Osteoblast (primary cell): Measurements from ENCODE around the gene FGD5. TPM values are rescaled to one million over a fixed set of nuclear protein-coding genes. Genes with fewer than 3 reads are reported as not detected.

ENCODE experiments used
- DNase-seq: peaks from one replicate; pipeline ENCODE4 v3.0.0; 2011; ENCODE audit warnings: low spot score, mixed read lengths; ENCODE audit not compliant: insufficient read length; ENCODE audit errors: missing footprints
- H2AFZ ChIP-seq: 2 replicates; pipeline ENCODE4 v1.6.0; 2011; ENCODE audit warnings: mild to moderate bottlenecking, low read length
- H3K27ac ChIP-seq: 2 replicates; pipeline ENCODE4 v1.5.1; 2011; ENCODE audit warnings: mild to moderate bottlenecking, low read depth, low read length, moderate library complexity
- H3K27me3 ChIP-seq: 2 replicates; pipeline ENCODE4 v1.6.0; 2012; ENCODE audit warnings: mild to moderate bottlenecking, control low read depth, inconsistent platforms, low read length, moderate library complexity; ENCODE audit not compliant: insufficient read depth
- H3K36me3 ChIP-seq: 2 replicates; pipeline ENCODE4 v1.5.1; 2011; ENCODE audit warnings: mild to moderate bottlenecking, low read length, control low read depth, moderate library complexity; ENCODE audit not compliant: insufficient read depth
- H3K4me1 ChIP-seq: 2 replicates; pipeline ENCODE4 v1.5.1; 2011; ENCODE audit warnings: mild to moderate bottlenecking, low read length, control low read depth, moderate library complexity; ENCODE audit not compliant: insufficient read depth
- H3K4me2 ChIP-seq: 2 replicates; pipeline ENCODE4 v1.6.0; 2011; ENCODE audit warnings: mild to moderate bottlenecking, low read length; ENCODE audit not compliant: insufficient read depth
- H3K4me3 ChIP-seq: fragments of 200-600 bp; sonication (generic); 3 replicates; pipeline ENCODE4 v1.5.1; 2012; ENCODE audit warnings: mild to moderate bottlenecking, low read length, inconsistent platforms; ENCODE audit not compliant: insufficient read depth
- H3K79me2 ChIP-seq: 2 replicates; pipeline ENCODE4 v1.6.0; 2012; ENCODE audit warnings: mild to moderate bottlenecking, low read length, control low read depth, inconsistent platforms; ENCODE audit not compliant: insufficient read depth
- H3K9me3 ChIP-seq: 2 replicates; pipeline ENCODE4 v1.5.1; 2011; ENCODE audit warnings: low read depth, low read length, control low read depth
- H4K20me1 ChIP-seq: 2 replicates; pipeline ENCODE4 v1.6.0; 2012; ENCODE audit warnings: mild to moderate bottlenecking, low read length, control low read depth; ENCODE audit not compliant: insufficient read depth
- total RNA-seq: library from RNA; depleted of rRNA; stranded (reverse); fragments of >200 nt; gene quantifications from 2 replicates; pipeline ENCODE4 v1.2.3, GENCODE V29; 2012
- TF ChIP-seq, protein P1 (sequence below): IDR thresholded peaks from 2 replicates; pipeline ENCODE4 v1.5.1; 2011; ENCODE audit warnings: mild to moderate bottlenecking, low read depth, low read length, moderate library complexity; ENCODE audit errors: extremely low read depth

FGD5 gene
- total RNA-seq, 1 donor, result under 0.01 TPM

DNA sequence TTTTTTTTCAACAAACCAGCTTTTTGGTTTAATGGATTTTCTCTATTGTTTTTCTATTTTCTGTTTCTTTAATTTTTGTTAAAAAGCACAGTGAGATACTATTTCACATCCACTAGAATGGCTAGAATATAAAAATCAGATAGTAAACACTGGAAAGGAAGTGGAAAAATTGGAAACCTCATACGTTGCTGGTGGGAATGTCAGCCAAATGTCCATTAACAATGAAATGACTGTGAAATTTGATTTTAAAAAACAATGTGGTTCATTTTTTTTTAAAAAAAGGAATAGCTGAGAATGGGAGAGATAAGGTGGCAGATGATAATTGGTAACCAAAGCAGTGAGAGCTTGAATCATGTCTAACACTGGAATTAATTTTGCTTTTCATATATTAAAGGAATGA is 148.5 kb downstream of the FGD5 start:
- TF ChIP-seq, protein P1, sequence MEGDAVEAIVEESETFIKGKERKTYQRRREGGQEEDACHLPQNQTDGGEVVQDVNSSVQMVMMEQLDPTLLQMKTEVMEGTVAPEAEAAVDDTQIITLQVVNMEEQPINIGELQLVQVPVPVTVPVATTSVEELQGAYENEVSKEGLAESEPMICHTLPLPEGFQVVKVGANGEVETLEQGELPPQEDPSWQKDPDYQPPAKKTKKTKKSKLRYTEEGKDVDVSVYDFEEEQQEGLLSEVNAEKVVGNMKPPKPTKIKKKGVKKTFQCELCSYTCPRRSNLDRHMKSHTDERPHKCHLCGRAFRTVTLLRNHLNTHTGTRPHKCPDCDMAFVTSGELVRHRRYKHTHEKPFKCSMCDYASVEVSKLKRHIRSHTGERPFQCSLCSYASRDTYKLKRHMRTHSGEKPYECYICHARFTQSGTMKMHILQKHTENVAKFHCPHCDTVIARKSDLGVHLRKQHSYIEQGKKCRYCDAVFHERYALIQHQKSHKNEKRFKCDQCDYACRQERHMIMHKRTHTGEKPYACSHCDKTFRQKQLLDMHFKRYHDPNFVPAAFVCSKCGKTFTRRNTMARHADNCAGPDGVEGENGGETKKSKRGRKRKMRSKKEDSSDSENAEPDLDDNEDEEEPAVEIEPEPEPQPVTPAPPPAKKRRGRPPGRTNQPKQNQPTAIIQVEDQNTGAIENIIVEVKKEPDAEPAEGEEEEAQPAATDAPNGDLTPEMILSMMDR, result no peak
- Histone ChIP-seq H3K79me2 (peaks cover 35% of the 10 kb centered on the region), H3K4me2 (no peak overlapping the region), H3K4me1 (no peaks in the 10 kb centered on the region), H3K27me3 (no peaks in the 10 kb centered on the region), H3K27ac (no peak overlapping the region), H3K9me3 (no peaks in the 10 kb centered on the region), H3K36me3 (peaks cover 2% of the 10 kb centered on the region), H4K20me1 (no peaks in the 10 kb centered on the region), H3K4me3 (no peak overlapping the region), H2AFZ (no peak overlapping the region)
- no peak for DNase-seq

DNA sequence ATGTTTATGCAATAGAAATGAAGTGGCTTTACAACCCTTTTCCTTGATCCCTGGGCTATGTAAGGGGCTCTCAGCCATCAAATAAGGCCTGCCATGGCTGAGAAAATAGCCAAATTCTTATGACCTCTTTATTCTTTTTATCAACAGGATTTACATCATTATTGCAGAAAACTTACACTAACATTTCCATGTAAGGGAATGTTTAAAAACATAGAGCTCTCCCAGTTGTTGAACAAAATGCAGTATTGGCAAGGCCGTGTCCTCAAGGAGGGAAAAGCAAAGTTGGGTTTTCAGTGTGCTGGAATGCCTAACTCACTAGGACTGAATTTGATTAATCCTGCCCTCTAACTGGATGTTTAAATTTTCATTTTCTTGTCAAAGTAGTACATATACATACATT is 150.9 kb downstream of the FGD5 start:
- peaks cover 41% of the 10 kb centered on the region for H3K79me2 ChIP-seq
- no peak for DNase-seq
- H4K20me1 ChIP-seq, result no peaks in the 10 kb centered on the region
- H3K9me3 ChIP-seq, result no peaks in the 10 kb centered on the region
- no peak overlapping the region for H3K27ac ChIP-seq
- peaks cover 7% of the 10 kb centered on the region for H3K36me3 ChIP-seq
- no peaks in the 10 kb centered on the region for H3K27me3 ChIP-seq
- no peak overlapping the region for H3K4me2 ChIP-seq
- no peaks in the 10 kb centered on the region for H3K4me1 ChIP-seq
- TF ChIP-seq, protein P1, result no peak
- H2AFZ ChIP-seq, result no peak overlapping the region
- H3K4me3 ChIP-seq, result no peak overlapping the region

DNA sequence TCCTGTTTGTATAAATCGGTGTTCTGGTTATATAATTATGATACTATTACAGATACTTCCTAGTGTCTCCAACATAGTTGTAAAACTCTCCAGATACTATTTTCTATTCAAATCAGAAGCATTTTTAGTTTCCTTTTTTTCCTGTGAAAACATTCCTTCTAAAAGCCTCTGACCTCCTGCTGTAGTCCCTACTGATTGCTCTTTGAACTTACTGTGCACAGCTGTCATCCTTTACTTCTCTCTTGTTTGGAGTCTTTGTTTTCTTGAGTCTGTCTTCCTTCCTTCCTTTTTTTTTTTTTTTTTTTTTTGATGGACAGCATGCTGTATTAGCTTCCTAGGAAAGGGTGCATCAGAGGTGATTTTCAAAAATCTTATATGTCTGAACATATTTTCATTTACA is 157.6 kb downstream of the FGD5 start:
- H3K36me3 ChIP-seq, result peaks cover 5% of the 10 kb centered on the region
- H4K20me1 ChIP-seq, result peaks cover 6% of the 10 kb centered on the region
- DNase-seq, result no peak
- H3K4me2 ChIP-seq, result no peak overlapping the region
- H2AFZ ChIP-seq, result no peak overlapping the region
- peaks cover 65% of the 10 kb centered on the region for H3K79me2 ChIP-seq
- H3K4me1 ChIP-seq, result no peaks in the 10 kb centered on the region
- H3K4me3 ChIP-seq, result no peak overlapping the region
- H3K9me3 ChIP-seq, result no peaks in the 10 kb centered on the region
- no peaks in the 10 kb centered on the region for H3K27me3 ChIP-seq
- TF ChIP-seq, protein P1, result no peak
- H3K27ac ChIP-seq, result no peak overlapping the region

DNA sequence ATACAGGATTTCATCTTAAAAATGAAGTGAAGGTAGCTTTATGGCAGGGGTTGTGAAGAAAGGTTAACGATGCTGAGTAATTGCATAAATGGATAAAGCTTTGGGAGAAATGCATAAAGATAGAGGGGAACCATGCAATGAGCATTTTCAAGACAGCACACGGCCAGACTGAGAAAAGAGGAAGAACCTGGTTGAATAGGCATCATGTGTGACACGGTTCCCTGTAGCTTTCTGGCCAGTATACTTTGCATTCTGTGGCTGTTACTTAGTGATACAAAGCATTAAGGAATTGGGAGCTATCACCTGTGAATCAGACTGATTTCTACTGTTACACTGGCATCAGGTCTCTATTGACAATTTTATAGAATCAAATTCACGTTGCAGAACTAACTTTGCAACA is 161.9 kb downstream of the FGD5 start:
- no peak overlapping the region for H3K4me2 ChIP-seq
- DNase-seq, result no peak
- no peaks in the 10 kb centered on the region for H3K9me3 ChIP-seq
- H3K27ac ChIP-seq, result no peak overlapping the region
- no peak overlapping the region for H3K4me3 ChIP-seq
- no peaks in the 10 kb centered on the region for H3K36me3 ChIP-seq
- H3K4me1 ChIP-seq, result no peaks in the 10 kb centered on the region
- TF ChIP-seq, protein P1, result no peak
- no peaks in the 10 kb centered on the region for H3K27me3 ChIP-seq
- H3K79me2 ChIP-seq, result peaks cover 63% of the 10 kb centered on the region
- H2AFZ ChIP-seq, result no peak overlapping the region
- H4K20me1 ChIP-seq, result peaks cover 6% of the 10 kb centered on the region

Other genes starting within 250 kb of the FGD5 start
- 14.5 and 16.2 TPM in 2 replicates for gene CCDC174, start 167.2 kb upstream of the FGD5 start, total RNA-seq
- gene C3orf20, start 143.8 kb upstream of the FGD5 start, total RNA-seq, result under 0.01 and 0.29 TPM in 2 replicates
- gene NR2C2, start 128.6 kb downstream of the FGD5 start, total RNA-seq, result 34.0 and 36.8 TPM in 2 replicates
- 11.2 and 14.4 TPM in 2 replicates for gene MRPS25, start 246.4 kb downstream of the FGD5 start, total RNA-seq